ENCODE data around the gene BCAR3.
"Not testable (repeated sequence)": the region's sequence is repeated elsewhere in the genome, so short reads cannot be mapped to it uniquely, and the experiment has no call there.

Gene BCAR3

DNA sequence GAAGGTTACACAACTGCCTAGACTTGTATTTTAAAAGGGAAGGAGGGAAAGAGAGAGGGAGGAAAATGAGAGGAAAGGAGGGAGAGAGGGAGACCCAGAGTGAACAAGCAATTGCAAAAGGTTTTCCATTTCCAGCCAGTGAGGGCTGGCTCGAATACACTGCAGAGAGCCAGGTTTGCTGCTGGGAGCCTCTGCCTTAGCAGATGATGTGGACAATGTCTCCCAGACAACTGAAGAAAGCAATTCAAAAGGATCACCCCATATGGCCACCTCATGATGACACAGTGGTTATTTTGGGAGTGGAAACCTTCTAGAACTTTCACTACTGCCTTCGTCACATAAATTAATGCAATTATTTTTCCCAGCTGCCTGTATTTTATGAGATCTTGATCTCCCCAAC lies 86.4 kb downstream of the BCAR3 start:
- no peak overlapping the region for H3K4me3 ChIP-seq (ENCODE audit: low read depth in 1 of 2, low read length in 1 of 2)
- no peaks in the 10 kb centered on the region for H3K36me3 ChIP-seq
- no peaks in the 10 kb centered on the region for H3K27me3 ChIP-seq
- H3K4me1 ChIP-seq (ENCODE audit: control insufficient read depth in 1 of 2, insufficient read depth in 1 of 2, low read depth in 1 of 2, low read length in 1 of 2), result peaks cover 6 to 9% of the 10 kb centered on the region in 2 experiments
- no peak overlapping the region for H3K27ac ChIP-seq
- TF ChIP-seq, protein P1, sequence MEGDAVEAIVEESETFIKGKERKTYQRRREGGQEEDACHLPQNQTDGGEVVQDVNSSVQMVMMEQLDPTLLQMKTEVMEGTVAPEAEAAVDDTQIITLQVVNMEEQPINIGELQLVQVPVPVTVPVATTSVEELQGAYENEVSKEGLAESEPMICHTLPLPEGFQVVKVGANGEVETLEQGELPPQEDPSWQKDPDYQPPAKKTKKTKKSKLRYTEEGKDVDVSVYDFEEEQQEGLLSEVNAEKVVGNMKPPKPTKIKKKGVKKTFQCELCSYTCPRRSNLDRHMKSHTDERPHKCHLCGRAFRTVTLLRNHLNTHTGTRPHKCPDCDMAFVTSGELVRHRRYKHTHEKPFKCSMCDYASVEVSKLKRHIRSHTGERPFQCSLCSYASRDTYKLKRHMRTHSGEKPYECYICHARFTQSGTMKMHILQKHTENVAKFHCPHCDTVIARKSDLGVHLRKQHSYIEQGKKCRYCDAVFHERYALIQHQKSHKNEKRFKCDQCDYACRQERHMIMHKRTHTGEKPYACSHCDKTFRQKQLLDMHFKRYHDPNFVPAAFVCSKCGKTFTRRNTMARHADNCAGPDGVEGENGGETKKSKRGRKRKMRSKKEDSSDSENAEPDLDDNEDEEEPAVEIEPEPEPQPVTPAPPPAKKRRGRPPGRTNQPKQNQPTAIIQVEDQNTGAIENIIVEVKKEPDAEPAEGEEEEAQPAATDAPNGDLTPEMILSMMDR (IDR thresholded peaks at IDR 0.05), result no peak
- no peaks in the 10 kb centered on the region for H3K9me3 ChIP-seq

DNA sequence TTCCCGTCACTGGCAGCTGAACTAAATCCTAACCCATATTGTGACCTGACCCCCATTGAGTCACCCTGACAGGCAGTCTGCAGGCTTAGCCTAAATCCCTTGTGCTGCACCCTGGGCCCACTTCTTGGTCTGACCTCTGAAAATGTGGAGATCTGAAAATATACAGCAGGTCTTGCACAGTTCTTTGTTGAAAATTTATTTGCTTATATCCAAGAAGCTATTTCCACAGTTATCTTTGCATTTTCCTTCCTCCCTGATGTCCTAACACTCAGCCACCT lies 87.1 kb downstream of the BCAR3 start:
- Histone ChIP-seq H3K27ac (no peak overlapping the region), H3K4me1 (ENCODE audit: control insufficient read depth in 1 of 2, insufficient read depth in 1 of 2, low read depth in 1 of 2, low read length in 1 of 2) (peaks cover 6 to 11% of the 10 kb centered on the region in 2 experiments), H3K9me3 (no peaks in the 10 kb centered on the region), H3K27me3 (no peaks in the 10 kb centered on the region), H3K36me3 (no peaks in the 10 kb centered on the region), H3K4me3 (ENCODE audit: low read depth in 1 of 2, low read length in 1 of 2) (no peak overlapping the region)
- TF ChIP-seq, protein P1 (IDR thresholded peaks at IDR 0.05), result no peak

DNA sequence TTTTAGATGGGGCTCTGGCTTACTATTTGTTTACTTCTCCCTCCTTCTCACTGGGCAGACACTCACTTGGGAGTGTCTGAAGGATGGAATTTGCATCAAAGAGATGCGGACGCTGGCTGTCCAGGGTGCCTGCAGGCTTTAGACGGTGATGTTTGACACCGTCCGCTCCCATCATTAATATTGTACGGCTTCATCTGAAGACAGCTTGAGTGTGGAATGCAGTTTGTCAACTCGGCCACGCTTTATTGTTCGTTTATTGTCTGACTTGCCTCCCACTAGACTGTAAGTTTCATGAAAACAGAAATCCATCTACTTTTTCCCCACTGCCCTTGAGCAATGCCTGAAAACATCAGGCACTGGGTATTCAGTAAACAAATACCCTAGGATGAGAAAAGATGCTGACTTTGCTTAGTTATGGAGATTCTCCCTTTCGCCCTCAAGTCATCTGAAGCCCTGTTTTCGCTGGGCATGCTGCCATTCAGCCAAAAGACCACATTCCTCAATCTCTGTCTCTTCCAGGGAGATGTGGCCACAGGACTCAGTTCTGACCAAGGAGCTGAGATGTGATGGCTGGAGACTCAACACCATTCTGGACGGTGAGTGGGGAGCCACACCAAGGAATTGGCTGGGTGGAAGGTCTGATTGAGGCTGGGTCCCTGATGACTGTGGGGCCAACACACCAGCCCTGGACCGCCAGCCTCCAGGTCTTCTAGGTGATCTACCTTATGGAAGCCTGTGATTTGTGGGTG lies 87.6 kb downstream of the BCAR3 start:
- Histone ChIP-seq H3K27ac (no peak overlapping the region), H3K27me3 (no peaks in the 10 kb centered on the region), H3K36me3 (no peaks in the 10 kb centered on the region), H3K4me3 (ENCODE audit: low read depth in 1 of 2, low read length in 1 of 2) (no peak overlapping the region), H3K9me3 (no peaks in the 10 kb centered on the region), H3K4me1 (ENCODE audit: control insufficient read depth in 1 of 2, insufficient read depth in 1 of 2, low read depth in 1 of 2, low read length in 1 of 2) (peaks cover 6 to 12% of the 10 kb centered on the region in 2 experiments)
- TF ChIP-seq, protein P1 (IDR thresholded peaks at IDR 0.05), result no peak

DNA sequence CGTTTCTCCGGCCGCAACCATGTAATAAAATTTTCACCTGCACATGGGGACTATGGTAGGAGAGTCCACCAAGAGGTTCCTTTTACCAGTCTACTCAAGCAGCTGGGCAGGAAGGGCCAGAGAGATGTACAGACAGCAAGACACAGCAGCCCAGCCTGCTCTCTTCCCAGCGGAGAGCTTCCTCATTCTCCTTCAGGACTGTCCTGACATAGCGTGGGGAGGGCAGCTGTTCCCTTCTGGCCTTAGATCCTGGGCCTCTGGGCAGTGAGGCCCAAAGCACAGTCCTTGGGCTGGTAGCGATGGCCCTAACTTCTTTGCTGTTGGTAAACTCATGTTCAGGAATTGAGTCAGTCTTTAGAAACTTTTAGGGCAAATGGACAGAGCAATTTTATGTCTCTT lies 89.1 kb downstream of the BCAR3 start:
- Histone ChIP-seq H3K36me3 (no peaks in the 10 kb centered on the region), H3K9me3 (no peaks in the 10 kb centered on the region), H3K4me1 (ENCODE audit: control insufficient read depth in 1 of 2, insufficient read depth in 1 of 2, low read depth in 1 of 2, low read length in 1 of 2) (peaks cover 6 to 12% of the 10 kb centered on the region in 2 experiments), H3K27ac (no peak overlapping the region), H3K27me3 (no peaks in the 10 kb centered on the region), H3K4me3 (ENCODE audit: low read depth in 1 of 2, low read length in 1 of 2) (no peak overlapping the region)
- TF ChIP-seq, protein P1 (IDR thresholded peaks at IDR 0.05), result no peak

DNA sequence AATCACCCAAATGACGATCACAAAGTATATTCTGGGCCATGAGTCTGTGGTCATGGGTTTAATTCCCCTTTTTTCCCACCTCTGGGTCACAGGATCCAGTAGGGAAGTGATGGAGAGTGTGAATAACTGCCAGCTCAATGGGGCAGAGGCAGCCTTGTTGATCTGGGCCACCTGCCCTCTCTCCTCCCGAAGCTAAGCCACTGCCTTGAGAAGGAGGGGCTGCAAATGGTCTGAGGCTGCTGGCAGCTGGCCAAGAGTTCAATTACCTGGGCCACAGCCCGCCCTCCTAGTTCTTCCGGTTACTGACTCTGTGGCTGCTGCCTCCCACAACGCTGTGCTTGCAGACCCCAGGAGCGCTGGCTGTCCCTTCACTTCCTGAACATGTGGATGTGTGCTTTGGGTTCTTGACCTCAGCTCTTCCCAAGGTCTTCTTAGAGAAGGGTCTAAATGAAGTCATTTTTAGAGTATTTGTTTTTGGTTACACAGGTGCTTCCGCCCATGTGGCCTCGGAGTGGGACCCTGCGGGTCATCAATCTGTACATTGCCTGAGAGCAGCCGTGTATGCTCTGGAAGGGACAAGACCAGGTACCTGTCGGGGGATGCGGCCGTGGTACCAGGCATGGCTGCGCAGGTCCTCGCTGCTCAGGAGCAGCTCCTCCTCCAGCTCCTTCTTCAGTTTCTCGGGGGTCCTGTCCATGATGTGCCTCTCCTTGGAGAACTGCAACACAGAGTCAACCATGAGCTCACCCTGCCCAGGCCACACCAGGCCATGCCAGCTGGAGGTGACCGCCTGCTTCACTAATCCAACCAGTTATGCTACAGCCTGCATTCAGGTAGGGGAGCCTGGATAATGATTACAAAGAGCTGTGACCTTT lies 89.7 kb downstream of the BCAR3 start:
- Histone ChIP-seq H3K9me3 (no peaks in the 10 kb centered on the region), H3K4me3 (ENCODE audit: low read depth in 1 of 2, low read length in 1 of 2) (no peak overlapping the region), H3K4me1 (ENCODE audit: control insufficient read depth in 1 of 2, insufficient read depth in 1 of 2, low read depth in 1 of 2, low read length in 1 of 2) (peaks cover 6 to 12% of the 10 kb centered on the region in 2 experiments), H3K27ac (no peak overlapping the region), H3K36me3 (no peaks in the 10 kb centered on the region), H3K27me3 (no peaks in the 10 kb centered on the region)
- TF ChIP-seq, protein P1 (IDR thresholded peaks at IDR 0.05), result no peak

DNA sequence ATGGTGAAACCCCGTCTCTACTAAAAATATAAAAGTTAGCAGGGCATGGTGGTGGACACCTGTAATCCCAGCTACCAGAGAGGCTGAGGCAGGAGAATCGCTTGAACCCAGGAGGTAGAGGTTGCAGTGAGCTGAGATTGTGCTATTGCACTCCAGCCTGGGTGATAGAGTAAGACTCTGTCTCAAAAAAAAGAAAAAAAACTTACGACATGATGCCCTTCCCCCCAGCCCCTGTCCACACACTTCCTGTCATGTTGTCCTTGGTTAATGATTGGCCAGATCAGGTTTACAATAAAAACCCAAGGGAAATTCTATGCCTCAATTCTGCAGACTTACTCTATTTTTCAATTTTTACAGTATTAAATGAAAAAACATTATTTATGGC lies 90.4 kb downstream of the BCAR3 start:
- H3K27ac ChIP-seq; H3K36me3 ChIP-seq; H3K4me3 ChIP-seq (ENCODE audit: low read depth in 1 of 2, low read length in 1 of 2); H3K27me3 ChIP-seq; H3K9me3 ChIP-seq: not testable (repeated sequence)
- peaks cover 6 to 12% of the 10 kb centered on the region in 2 experiments for H3K4me1 ChIP-seq (ENCODE audit: control insufficient read depth in 1 of 2, insufficient read depth in 1 of 2, low read depth in 1 of 2, low read length in 1 of 2)

Data from neutrophil (primary cell).